Gastroesophageal sphincter (tissue), 3 donors: ENCODE measurements around the gene MESD.
A peak's percentile ranks its signal among the peaks of the same experiment; 100 is the strongest.

Source experiments
- POLR2A ChIP-seq, 2 donors: fragments of 450-650 bp; IDR thresholded peaks; one replicate each; pipeline ENCODE4 v1.6.1; 2017; ENCODE audit warnings: antibody characterized with exemption in 2 of 2, mild to moderate bottlenecking in 2 of 2, moderate library complexity in 1 of 2
- POLR2AphosphoS5 ChIP-seq: sonication (generic); formaldehyde crosslinking; IDR thresholded peaks from one replicate; pipeline ENCODE4 v1.6.1; 2017; ENCODE audit warnings: antibody characterized with exemption
- TF ChIP-seq, protein P1 (sequence below), 4 experiments: fragments of 200-600 bp in 2 of 4; fragments of 450-650 bp in 2 of 4; sonication (generic) in 1 of 4; IDR thresholded peaks; one replicate each; pipeline ENCODE4 v1.5.1; 2017 to 2019; ENCODE audit warnings: antibody characterized with exemption in 4 of 4, mild to moderate bottlenecking in 2 of 4, moderate library complexity in 2 of 4

- TF ChIP-seq, protein P1, sequence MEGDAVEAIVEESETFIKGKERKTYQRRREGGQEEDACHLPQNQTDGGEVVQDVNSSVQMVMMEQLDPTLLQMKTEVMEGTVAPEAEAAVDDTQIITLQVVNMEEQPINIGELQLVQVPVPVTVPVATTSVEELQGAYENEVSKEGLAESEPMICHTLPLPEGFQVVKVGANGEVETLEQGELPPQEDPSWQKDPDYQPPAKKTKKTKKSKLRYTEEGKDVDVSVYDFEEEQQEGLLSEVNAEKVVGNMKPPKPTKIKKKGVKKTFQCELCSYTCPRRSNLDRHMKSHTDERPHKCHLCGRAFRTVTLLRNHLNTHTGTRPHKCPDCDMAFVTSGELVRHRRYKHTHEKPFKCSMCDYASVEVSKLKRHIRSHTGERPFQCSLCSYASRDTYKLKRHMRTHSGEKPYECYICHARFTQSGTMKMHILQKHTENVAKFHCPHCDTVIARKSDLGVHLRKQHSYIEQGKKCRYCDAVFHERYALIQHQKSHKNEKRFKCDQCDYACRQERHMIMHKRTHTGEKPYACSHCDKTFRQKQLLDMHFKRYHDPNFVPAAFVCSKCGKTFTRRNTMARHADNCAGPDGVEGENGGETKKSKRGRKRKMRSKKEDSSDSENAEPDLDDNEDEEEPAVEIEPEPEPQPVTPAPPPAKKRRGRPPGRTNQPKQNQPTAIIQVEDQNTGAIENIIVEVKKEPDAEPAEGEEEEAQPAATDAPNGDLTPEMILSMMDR (IDR thresholded peaks at IDR 0.05), result no peak
- TF ChIP-seq POLR2A (IDR thresholded peaks at IDR 0.05) (no peak), POLR2AphosphoS5 (peak; percentile 32)
Measured at GRCh38 chr15:81016489-81017068, 27.0 kb upstream of the MESD start.
